ENCODE measurements around the gene KIF6.

Gene KIF6

DNA sequence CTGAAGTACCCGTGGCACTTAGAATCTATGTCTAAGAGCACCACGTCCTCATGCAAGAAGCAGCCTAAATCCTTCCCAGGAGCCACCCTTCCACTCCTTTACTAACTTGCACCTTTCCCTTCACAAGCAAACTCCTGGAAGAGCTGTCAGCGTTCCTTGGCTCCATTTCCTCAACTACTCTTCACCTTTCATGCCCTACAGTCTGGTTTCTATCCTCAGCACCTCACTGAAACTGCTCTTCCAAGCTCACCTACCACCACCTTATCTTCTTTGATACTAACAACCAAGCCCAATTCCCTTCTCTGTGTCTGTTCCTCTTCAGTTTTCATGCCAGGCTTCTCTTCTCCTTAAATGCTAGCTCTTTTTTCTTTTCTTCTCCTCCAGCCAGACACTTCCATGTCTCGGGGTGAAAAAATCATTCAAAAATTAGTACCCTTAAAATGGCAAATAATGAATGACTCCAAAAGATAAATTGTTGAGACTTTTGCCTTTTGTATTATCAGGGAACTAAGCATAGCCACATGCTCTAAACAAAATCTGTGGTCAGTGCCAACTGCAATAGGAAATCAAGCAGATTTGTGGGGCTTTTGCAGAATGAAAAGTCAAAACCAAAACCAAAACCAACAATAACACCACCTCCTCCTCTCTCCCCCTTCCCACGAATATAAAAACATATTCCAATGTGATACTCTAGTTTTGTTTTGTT lies 253.1 kb downstream of the KIF6 start:
- TF ChIP-seq, protein P1, sequence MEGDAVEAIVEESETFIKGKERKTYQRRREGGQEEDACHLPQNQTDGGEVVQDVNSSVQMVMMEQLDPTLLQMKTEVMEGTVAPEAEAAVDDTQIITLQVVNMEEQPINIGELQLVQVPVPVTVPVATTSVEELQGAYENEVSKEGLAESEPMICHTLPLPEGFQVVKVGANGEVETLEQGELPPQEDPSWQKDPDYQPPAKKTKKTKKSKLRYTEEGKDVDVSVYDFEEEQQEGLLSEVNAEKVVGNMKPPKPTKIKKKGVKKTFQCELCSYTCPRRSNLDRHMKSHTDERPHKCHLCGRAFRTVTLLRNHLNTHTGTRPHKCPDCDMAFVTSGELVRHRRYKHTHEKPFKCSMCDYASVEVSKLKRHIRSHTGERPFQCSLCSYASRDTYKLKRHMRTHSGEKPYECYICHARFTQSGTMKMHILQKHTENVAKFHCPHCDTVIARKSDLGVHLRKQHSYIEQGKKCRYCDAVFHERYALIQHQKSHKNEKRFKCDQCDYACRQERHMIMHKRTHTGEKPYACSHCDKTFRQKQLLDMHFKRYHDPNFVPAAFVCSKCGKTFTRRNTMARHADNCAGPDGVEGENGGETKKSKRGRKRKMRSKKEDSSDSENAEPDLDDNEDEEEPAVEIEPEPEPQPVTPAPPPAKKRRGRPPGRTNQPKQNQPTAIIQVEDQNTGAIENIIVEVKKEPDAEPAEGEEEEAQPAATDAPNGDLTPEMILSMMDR (IDR thresholded peaks at IDR 0.05; ENCODE audit: low read depth, low read length): no peak
- H3K4me3 ChIP-seq (ENCODE audit: low read depth, low read length): no peak overlapping the region

DNA sequence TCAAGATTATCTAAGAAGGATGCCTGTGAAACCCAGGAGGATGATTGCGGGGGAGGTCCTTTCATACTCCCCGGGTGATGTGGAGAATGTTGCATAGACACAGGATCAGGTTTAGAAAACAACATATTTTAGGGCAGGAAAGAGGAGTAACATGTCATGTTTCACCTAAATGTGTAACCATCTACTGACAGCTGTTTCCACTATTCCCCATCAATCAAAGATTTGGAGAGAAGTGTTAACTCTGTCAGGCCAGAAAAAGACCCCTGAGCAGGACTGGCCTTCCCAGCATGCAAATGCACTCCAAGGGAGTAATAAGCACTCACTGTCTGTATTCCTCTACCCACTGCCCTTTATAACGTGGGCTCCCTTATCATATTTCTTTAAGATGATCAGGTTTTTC lies 254.7 kb downstream of the KIF6 start:
- TF ChIP-seq, protein P1 (IDR thresholded peaks at IDR 0.05; ENCODE audit: low read depth, low read length): no peak
- no peak overlapping the region for H3K4me3 ChIP-seq (ENCODE audit: low read depth, low read length)

- H3K4me3 ChIP-seq (ENCODE audit: low read depth, low read length): no peak overlapping the region
- TF ChIP-seq, protein P1 (IDR thresholded peaks at IDR 0.05; ENCODE audit: low read depth, low read length): no peak
Measured at GRCh38 chr6:39468385-39468784, 256.8 kb downstream of the KIF6 start.

GRCh38 chr6:39466631-39467030 lies 258.6 kb downstream of the KIF6 start:
- no peak overlapping the region for H3K4me3 ChIP-seq (ENCODE audit: low read depth, low read length)
- TF ChIP-seq, protein P1 (IDR thresholded peaks at IDR 0.05; ENCODE audit: low read depth, low read length): no peak

- TF ChIP-seq, protein P1 (IDR thresholded peaks at IDR 0.05; ENCODE audit: low read depth, low read length): no peak
- no peak overlapping the region for H3K4me3 ChIP-seq (ENCODE audit: low read depth, low read length)
Measured at GRCh38 chr6:39465539-39465938, 259.7 kb downstream of the KIF6 start.

DNA sequence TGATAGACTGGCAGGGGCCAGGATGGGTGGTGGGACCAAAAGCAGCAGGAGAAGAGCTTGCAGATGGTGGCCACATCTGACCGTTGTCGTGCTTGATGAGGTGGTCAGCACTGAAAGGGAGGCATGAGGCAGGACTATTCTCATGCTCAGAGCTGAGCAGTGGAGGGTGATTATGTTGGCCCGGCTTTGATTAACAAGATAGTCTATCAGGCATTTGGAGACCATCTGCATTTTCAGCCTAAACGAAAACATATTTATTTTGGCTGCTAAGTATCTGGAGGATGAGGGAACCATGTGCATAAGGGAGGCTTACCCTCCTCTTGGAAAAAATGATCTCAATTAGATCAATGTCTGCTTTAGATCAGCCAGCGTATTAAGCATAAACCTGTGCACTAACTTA lies 261.1 kb downstream of the KIF6 start:
- TF ChIP-seq, protein P1 (IDR thresholded peaks at IDR 0.05; ENCODE audit: low read depth, low read length): no peak
- no peak overlapping the region for H3K4me3 ChIP-seq (ENCODE audit: low read depth, low read length)

- TF ChIP-seq, protein P1 (IDR thresholded peaks at IDR 0.05; ENCODE audit: low read depth, low read length): no peak
- H3K4me3 ChIP-seq (ENCODE audit: low read depth, low read length): no peak overlapping the region
Measured at GRCh38 chr6:39453956-39454524, 271.2 kb downstream of the KIF6 start.

Measured in WI38 (cell line).